Measurements from ENCODE around the gene PRELID1.

The PRELID1 gene

DNA sequence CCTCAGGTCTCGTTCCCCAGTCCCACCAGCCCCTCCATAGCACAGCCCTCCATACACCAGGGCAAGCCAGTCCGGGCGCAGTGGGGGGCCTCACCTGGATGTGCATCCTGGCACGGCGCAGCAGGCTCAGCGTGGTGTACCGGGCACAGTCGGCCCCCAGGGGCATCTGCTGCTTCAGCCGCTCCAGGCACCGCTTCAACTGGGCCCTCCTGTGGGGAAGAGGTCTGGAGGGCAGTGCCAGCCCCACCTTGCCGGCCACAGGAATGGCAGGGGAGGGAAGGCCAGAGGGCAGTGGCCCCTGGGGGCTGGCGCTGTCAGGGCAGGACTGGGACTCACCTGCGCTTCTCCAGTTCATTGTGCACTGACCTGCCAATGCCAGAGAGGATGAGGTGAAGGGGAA is 6.7 kb downstream of the PRELID1 start:
- TF ChIP-seq, protein P1, sequence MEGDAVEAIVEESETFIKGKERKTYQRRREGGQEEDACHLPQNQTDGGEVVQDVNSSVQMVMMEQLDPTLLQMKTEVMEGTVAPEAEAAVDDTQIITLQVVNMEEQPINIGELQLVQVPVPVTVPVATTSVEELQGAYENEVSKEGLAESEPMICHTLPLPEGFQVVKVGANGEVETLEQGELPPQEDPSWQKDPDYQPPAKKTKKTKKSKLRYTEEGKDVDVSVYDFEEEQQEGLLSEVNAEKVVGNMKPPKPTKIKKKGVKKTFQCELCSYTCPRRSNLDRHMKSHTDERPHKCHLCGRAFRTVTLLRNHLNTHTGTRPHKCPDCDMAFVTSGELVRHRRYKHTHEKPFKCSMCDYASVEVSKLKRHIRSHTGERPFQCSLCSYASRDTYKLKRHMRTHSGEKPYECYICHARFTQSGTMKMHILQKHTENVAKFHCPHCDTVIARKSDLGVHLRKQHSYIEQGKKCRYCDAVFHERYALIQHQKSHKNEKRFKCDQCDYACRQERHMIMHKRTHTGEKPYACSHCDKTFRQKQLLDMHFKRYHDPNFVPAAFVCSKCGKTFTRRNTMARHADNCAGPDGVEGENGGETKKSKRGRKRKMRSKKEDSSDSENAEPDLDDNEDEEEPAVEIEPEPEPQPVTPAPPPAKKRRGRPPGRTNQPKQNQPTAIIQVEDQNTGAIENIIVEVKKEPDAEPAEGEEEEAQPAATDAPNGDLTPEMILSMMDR (IDR thresholded peaks at IDR 0.05; ENCODE audit: low read depth, low read length), result no peak
- H3K4me3 ChIP-seq (ENCODE audit: low read depth, low read length), result peak overlapping the region; percentile 66

DNA sequence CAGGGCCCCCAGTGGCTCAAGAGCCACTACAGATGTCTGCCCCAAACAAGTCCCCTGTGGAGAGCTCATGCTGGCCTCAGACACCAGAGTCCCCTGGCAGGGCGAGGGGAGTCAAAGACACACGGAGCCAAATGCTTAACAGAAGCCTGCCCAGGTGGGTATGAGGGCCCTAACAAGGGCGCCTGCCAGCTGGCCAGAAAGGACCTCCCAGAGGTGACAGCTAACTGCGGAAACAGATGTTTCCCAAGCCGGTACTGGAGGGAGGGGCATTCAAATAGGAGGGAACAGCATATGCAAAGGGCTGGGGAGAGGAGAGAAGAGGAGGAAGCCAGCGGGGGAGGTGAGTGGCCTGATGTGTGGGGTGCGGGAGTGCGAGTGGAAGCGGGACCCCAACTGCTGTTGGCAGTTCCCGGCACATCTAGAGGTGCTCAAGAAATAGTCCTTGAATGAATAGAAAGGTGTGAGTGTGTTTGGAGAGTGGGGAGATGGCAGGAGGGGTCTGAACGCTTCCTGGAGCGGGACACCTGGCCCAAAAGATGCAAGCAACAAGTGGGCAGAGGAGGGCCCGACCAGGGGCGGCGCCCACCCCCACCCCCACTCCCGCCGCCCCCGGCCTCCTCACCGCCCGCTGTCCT is 7.3 kb downstream of the PRELID1 start:
- TF ChIP-seq, protein P1 (IDR thresholded peaks at IDR 0.05; ENCODE audit: low read depth, low read length), result no peak
- peak overlapping the region; percentile 66 for H3K4me3 ChIP-seq (ENCODE audit: low read depth, low read length)

DNA sequence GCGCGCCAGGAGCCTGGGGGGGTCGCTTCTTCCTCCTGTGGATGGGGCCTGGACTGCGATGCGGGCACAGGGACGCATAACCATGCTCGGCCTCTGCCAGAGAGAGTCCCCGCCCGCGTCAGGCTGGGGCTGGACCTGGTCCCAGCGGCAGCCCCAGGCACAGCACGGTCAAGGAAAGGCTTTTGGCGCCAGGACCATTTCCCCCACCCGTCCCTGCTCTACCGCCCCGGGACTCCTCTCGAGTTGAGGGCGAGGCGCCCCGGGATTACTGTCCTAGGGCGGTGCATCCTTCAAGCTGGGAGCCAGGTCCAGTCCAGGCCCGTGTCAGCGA is 7.8 kb downstream of the PRELID1 start:
- TF ChIP-seq, protein P1 (IDR thresholded peaks at IDR 0.05; ENCODE audit: low read depth, low read length), result no peak
- H3K4me3 ChIP-seq (ENCODE audit: low read depth, low read length), result peak overlapping the region; percentile 66

DNA sequence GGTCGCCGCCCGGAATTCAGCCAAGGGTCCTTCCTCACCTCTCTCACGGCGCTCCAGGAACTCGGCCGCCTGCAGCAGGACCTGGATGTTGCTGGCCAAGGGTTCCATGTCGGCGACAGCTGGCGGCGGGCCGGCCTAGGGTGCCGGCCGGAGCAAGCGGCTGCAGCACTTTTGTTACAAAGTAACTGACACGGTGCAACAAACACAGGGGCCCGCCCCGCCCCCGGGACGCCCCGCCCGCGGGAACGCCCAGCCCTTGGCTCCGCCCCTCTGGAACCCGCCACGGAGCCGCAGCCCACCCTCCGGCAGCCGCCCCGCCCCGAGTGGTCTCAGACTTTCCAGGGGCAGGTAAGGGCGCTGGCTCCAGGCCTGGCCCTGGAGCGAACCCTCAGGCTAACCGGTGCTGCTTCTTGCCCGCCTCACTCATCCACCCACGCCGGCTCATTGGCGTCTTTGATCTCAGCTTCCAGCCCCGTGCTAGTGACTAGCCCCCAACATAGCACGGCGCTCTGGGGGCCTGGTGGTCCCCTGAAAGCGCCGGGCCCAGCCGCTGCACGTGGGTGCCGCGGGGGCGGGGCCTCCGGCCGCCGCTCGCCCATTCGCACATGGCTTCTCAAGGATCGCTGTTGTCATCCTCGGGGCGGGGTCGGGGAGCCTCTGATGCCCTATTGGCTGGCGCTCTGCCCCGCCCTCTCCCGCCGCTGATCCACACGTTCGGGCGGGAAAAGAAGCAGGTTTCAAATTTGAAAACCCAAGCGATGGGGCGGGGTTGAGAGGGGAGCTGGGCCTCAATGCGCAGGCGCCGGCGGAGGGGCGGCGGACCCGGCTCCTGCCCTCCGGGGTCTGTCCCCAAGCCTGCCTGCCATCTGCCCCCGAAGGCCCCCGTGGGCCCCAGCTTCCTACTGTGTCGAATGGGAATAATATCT is 8.4 kb downstream of the PRELID1 start, which contains the start of gene MXD3:
Gene MXD3 (minus strand): TSS at position 176 of the 926 bp plus-strand sequence. CDS start 68 bp downstream, at position 108.
- TF ChIP-seq, protein P1 (IDR thresholded peaks at IDR 0.05; ENCODE audit: low read depth, low read length), result no peak
- peak within 1 kb of the TSS; percentile 66 for H3K4me3 ChIP-seq (ENCODE audit: low read depth, low read length)

DNA sequence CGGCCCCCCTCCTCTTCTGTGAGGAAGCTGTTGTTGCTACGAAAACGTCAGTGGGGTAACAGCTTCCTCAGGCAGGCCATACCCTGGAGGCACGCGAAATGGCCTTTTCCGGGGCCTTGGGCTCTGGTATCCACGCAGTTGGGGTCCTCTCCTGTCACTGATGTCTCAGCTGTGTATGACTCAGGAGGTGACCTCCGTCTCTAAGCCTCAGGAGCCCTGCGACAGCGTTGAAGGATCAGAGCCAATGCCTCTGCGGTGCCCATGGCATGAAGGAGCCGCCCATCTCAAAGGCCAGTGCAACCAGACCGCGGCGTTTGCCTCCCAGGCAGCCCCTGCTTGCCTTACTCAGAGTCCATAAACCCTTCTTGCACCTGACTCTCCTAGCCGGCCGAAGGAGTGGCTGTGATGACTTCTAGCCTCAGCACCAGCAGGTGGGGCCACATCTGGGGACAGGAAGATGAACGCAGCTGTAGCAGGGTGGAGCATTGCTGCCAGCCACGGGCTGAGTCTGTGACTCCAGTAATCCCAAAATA is 9.1 kb downstream of the PRELID1 start:
- TF ChIP-seq, protein P1 (IDR thresholded peaks at IDR 0.05; ENCODE audit: low read depth, low read length), result no peak

DNA sequence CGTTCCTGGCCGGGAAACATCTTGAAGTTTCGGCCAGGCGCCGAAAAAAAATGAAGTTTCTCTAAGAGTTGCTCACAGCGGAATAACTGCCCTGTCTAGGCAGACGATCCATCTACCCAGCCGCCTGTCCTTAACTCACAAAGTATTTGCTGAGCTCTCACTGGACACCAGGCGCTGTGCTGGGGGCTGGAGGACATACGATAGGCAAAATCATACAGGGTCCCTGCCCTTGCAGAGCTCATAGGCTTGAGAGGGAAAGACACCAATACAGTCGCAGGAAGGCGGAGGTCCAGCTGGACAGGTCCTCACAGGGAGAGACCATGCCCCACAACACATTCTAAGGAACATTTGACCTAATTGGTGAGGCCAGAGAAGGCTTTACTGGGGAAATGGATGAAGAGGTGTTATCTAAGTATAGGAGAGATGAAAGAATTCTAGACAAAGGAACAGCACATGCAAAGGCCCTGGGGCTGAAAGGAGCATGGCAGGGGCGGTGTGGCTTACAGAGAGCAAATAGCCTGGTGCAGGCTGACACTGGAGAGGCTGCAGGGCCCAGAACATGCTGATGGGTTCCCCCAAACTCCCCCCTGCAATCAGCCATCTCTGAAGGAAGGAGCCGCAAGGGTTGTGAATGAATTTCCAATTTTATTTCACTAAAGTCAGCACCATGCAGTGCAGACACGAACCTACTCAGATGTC is 10.1 kb downstream of the PRELID1 start:
- TF ChIP-seq, protein P1 (IDR thresholded peaks at IDR 0.05; ENCODE audit: low read depth, low read length), result no peak
- no peak overlapping the region for H3K4me3 ChIP-seq (ENCODE audit: low read depth, low read length)

More for the DNA sequence above, 9.1 kb downstream of the PRELID1 start:
- H3K4me3 ChIP-seq (ENCODE audit: low read depth, low read length), result peak overlapping the region; percentile 44

Measured in WI38 (cell line).